GM12892 (cell line): ENCODE data around the gene FITM1.

Experiments used
- POLR2A ChIP-seq: IDR thresholded peaks from 2 replicates; pipeline ENCODE4 v1.6.1; 2011; ENCODE audit warnings: low read depth, low read length, control low read depth
- POLR2AphosphoS5 ChIP-seq: IDR thresholded peaks from 2 replicates; pipeline ENCODE4 v1.6.1; 2011; ENCODE audit warnings: low read depth, low read length, control low read depth
- TAF1 ChIP-seq: IDR thresholded peaks from 2 replicates; pipeline ENCODE4 v1.6.1; 2011; ENCODE audit warnings: low read depth, mild to moderate bottlenecking, control low read depth, low read length, borderline replicate concordance

DNA sequence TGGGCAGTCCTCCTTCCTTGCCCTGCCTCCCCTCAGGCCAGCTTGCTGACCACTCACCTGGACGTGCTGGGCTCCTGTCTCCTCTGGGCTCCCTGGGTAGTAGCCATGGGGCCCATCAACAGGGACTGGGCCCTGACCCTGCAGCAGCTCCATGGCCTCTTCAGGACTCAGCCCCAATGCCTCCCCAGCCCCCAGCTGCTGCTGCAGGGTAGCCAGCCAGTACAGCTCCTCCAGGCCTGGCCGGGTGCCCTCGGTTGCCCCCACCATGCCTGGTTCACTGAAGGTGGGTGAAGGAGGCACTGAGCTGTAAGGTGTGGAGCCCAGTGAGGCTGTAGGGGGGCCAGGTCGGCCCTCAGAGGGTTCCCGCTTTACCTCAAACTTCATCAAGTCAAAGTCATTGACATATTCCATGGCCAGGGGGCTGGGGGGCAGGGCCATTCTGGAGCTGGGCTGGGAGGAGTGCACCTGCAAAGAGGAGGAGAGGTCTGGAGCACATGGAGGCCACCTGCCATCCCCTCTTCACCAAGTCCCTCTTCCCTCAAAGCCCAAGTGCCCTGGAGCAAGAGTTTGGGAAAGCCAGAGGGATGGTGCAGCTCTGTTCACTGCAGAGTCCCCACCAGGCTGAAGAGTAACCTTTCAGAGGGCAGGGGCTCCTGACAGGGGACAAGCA, 47.9 kb upstream of the FITM1 start:
- TF ChIP-seq POLR2A (no peak), POLR2AphosphoS5 (no peak), TAF1 (no peak)
